HUES48 (cell line): ENCODE data around the gene DHFR2.

ENCODE experiments used
- H3K27ac ChIP-seq: one replicate; pipeline ENCODE4 v1.7.0; 2013; ENCODE audit warnings: low read depth, low read length, inconsistent platforms
- H3K27me3 ChIP-seq: 2 replicates; pipeline ENCODE4 v1.6.1; 2013; ENCODE audit warnings: mild to moderate bottlenecking, low read length; ENCODE audit not compliant: control insufficient read depth, insufficient read depth
- H3K36me3 ChIP-seq: 2 replicates; pipeline ENCODE4 v1.6.1; 2013; ENCODE audit warnings: low read length; ENCODE audit not compliant: control insufficient read depth, insufficient read depth
- H3K4me1 ChIP-seq: 2 replicates; pipeline ENCODE4 v1.6.1; 2013; ENCODE audit warnings: mild to moderate bottlenecking, low read length; ENCODE audit not compliant: control insufficient read depth, insufficient read depth
- H3K4me3 ChIP-seq: 2 replicates; pipeline ENCODE4 v1.5.1; 2013; ENCODE audit warnings: mild to moderate bottlenecking, low read depth, low read length
- H3K9ac ChIP-seq: 2 replicates; pipeline ENCODE4 v1.6.1; 2013; ENCODE audit warnings: mild to moderate bottlenecking, low read depth, low read length, moderate library complexity
- H3K9me3 ChIP-seq: 2 replicates; pipeline ENCODE4 v1.6.1; 2013; ENCODE audit warnings: low read length; ENCODE audit not compliant: control insufficient read depth, insufficient read depth

Gene DHFR2

GRCh38 chr3:94028093-94028837, 34.5 kb downstream of the DHFR2 start, which contains the start of gene STX19:
Gene STX19, minus strand, starts transcription at chr3:94028597. Its CDS starts 13,328 bp downstream, at chr3:94015269.
- H3K4me3 ChIP-seq: no peak within 1 kb of the TSS

GRCh38 chr3:94026623-94027022, 36.1 kb downstream of the DHFR2 start:
- Histone ChIP-seq H3K4me3 (no peak overlapping the region), H3K9me3 (no peaks in the 10 kb centered on the region), H3K4me1 (peaks cover 8% of the 10 kb centered on the region; the same call in 1 of the 2 replicates)

More at GRCh38 chr3:94028093-94028837, 34.5 kb downstream of the DHFR2 start, which contains the start of gene STX19:
- no peaks in the 10 kb centered on the region for H3K36me3 ChIP-seq
- H3K27me3 ChIP-seq: no peaks in the 10 kb centered on the region
- H3K9ac ChIP-seq: no peak within 1 kb of the TSS
- no peak within 1 kb of the TSS for H3K27ac ChIP-seq
- no peaks in the 10 kb centered on the region for H3K9me3 ChIP-seq
- peaks cover 8% of the 10 kb centered on the region; the same call in 1 of the 2 replicates for H3K4me1 ChIP-seq

GRCh38 chr3:94024385-94024784, 38.3 kb downstream of the DHFR2 start:
- no peaks in the 10 kb centered on the region for H3K36me3 ChIP-seq
- no peak overlapping the region for H3K27ac ChIP-seq
- no peak overlapping the region for H3K9ac ChIP-seq
- H3K4me1 ChIP-seq: peaks cover 8% of the 10 kb centered on the region; the same call in 1 of the 2 replicates
- no peaks in the 10 kb centered on the region for H3K9me3 ChIP-seq
- H3K27me3 ChIP-seq: no peaks in the 10 kb centered on the region
- H3K4me3 ChIP-seq: no peak overlapping the region

More at GRCh38 chr3:94026623-94027022, 36.1 kb downstream of the DHFR2 start:
- Histone ChIP-seq H3K27me3 (no peaks in the 10 kb centered on the region), H3K27ac (no peak overlapping the region), H3K9ac (no peak overlapping the region), H3K36me3 (no peaks in the 10 kb centered on the region)

GRCh38 chr3:94020293-94020692, 42.4 kb downstream of the DHFR2 start:
- H3K9me3 ChIP-seq: no peaks in the 10 kb centered on the region
- no peaks in the 10 kb centered on the region for H3K27me3 ChIP-seq
- H3K9ac ChIP-seq: no peak overlapping the region
- H3K4me1 ChIP-seq: no peaks in the 10 kb centered on the region
- no peaks in the 10 kb centered on the region for H3K36me3 ChIP-seq
- H3K27ac ChIP-seq: no peak overlapping the region
- H3K4me3 ChIP-seq: no peak overlapping the region

- Histone ChIP-seq H3K9me3 (no peaks in the 10 kb centered on the region), H3K36me3 (no peaks in the 10 kb centered on the region), H3K4me1 (no peaks in the 10 kb centered on the region), H3K4me3 (no peak overlapping the region), H3K27me3 (no peaks in the 10 kb centered on the region), H3K9ac (no peak overlapping the region), H3K27ac (no peak overlapping the region)
Measured at GRCh38 chr3:94019659-94020058, 43.1 kb downstream of the DHFR2 start.

GRCh38 chr3:94015025-94015424, 47.7 kb downstream of the DHFR2 start:
- Histone ChIP-seq H3K4me1 (no peaks in the 10 kb centered on the region), H3K4me3 (no peak overlapping the region), H3K9me3 (no peaks in the 10 kb centered on the region), H3K27ac (no peak overlapping the region), H3K27me3 (no peaks in the 10 kb centered on the region), H3K36me3 (no peaks in the 10 kb centered on the region), H3K9ac (no peak overlapping the region)

- H3K4me3 ChIP-seq: no peak overlapping the region
- H3K9ac ChIP-seq: no peak overlapping the region
- H3K36me3 ChIP-seq: no peaks in the 10 kb centered on the region; the same call in 1 of the 2 replicates
- no peak overlapping the region for H3K27ac ChIP-seq
- H3K27me3 ChIP-seq: no peaks in the 10 kb centered on the region
- H3K4me1 ChIP-seq: no peaks in the 10 kb centered on the region
- no peaks in the 10 kb centered on the region for H3K9me3 ChIP-seq
Measured at GRCh38 chr3:94012185-94012584, 50.5 kb downstream of the DHFR2 start.

GRCh38 chr3:94011233-94011711, 51.4 kb downstream of the DHFR2 start:
- H3K36me3 ChIP-seq: no peaks in the 10 kb centered on the region; the same call in 1 of the 2 replicates
- H3K27me3 ChIP-seq: no peaks in the 10 kb centered on the region
- H3K4me1 ChIP-seq: no peaks in the 10 kb centered on the region

GRCh38 chr3:94009608-94010007, 53.1 kb downstream of the DHFR2 start:
- Histone ChIP-seq H3K9me3 (no peaks in the 10 kb centered on the region), H3K27me3 (no peaks in the 10 kb centered on the region), H3K36me3 (no peaks in the 10 kb centered on the region; the same call in 1 of the 2 replicates), H3K9ac (no peak overlapping the region), H3K4me3 (no peak overlapping the region), H3K4me1 (no peaks in the 10 kb centered on the region), H3K27ac (no peak overlapping the region)

More at GRCh38 chr3:94011233-94011711, 51.4 kb downstream of the DHFR2 start:
- Histone ChIP-seq H3K27ac (no peak overlapping the region), H3K9me3 (no peaks in the 10 kb centered on the region), H3K4me3 (no peak overlapping the region), H3K9ac (no peak overlapping the region)

GRCh38 chr3:94008253-94008652, 54.5 kb downstream of the DHFR2 start:
- no peak overlapping the region for H3K9ac ChIP-seq
- no peak overlapping the region for H3K4me3 ChIP-seq
- H3K27ac ChIP-seq: no peak overlapping the region
- no peaks in the 10 kb centered on the region for H3K9me3 ChIP-seq
- no peaks in the 10 kb centered on the region for H3K27me3 ChIP-seq
- H3K36me3 ChIP-seq: no peaks in the 10 kb centered on the region; the same call in 1 of the 2 replicates
- H3K4me1 ChIP-seq: peaks cover 2% of the 10 kb centered on the region; the same call in 1 of the 2 replicates
